HG03280 (cell line): ENCODE measurements around the gene KIF3A.

Experiments used
- ATAC-seq: cut with Tn5 transposase; IDR thresholded peaks from one replicate; pipeline ENCODE4 v1.9.1; 2021; ENCODE audit warnings: mild to moderate bottlenecking, moderate library complexity; ENCODE audit not compliant: unreplicated experiment

The KIF3A gene

GRCh38 chr5:132679166-132679565 lies 58.2 kb downstream of the KIF3A start:
- ATAC-seq = no peak

DNA sequence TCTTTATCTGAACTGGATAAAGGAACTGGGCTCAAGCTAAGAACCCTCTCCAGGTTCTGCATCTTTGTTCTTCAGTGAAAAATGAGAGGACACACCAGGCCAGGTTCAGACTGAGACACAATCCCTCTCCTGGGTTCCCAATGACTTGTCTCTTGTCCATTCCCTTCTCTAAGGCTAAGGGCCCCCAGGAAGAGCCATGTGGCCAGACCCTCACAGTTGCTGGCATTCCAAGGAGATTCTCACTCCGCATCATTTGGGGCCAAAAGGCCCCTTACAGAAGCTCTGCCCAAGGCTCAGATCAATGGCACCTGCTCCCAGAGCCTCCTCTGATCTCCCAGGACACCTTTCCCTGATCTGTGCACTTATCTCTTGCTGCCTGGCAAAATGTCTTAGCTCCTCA lies 58.6 kb downstream of the KIF3A start:
- ATAC-seq = no peak

- ATAC-seq = no peak
These were observed 59.5 kb downstream of the KIF3A start for GRCh38 chr5:132677682-132678400.

GRCh38 chr5:132677191-132677590 lies 60.2 kb downstream of the KIF3A start:
- no peak for ATAC-seq

DNA sequence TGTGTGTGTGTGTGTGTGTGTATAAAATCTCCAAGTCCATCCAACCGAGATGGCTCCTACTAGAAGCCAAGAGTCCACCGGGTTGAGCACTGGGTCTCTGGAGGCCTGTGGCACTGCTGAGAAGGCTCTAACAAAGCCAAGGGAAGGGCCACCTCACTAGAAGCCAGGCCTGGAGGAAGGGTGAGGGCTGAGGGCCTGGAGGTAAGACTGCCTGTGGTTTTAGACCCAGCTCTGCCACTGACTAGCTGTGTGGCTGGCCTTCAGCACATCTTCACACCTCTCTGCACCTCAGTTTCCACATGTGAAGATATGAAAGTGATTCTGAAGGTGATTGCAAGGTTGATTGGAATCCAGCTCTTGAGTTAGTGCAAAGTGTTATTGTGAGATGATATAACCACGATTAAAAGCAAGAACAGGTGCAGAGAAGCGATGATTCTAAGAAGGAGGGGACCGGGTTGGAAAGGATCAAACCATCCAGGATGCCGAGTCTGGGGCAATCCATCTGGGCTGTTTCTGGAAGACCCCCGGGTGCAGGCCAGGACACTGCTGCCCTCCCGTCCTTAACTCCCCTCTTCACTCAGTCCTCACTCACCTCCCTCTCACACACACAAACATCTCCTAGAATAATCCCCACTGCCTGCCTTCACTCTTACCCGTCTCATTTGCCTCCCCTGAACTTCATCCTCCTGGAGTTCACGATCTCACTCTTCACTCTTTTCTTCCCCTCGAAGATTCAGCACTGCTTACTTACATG lies 61.2 kb downstream of the KIF3A start:
- ATAC-seq = no peak

DNA sequence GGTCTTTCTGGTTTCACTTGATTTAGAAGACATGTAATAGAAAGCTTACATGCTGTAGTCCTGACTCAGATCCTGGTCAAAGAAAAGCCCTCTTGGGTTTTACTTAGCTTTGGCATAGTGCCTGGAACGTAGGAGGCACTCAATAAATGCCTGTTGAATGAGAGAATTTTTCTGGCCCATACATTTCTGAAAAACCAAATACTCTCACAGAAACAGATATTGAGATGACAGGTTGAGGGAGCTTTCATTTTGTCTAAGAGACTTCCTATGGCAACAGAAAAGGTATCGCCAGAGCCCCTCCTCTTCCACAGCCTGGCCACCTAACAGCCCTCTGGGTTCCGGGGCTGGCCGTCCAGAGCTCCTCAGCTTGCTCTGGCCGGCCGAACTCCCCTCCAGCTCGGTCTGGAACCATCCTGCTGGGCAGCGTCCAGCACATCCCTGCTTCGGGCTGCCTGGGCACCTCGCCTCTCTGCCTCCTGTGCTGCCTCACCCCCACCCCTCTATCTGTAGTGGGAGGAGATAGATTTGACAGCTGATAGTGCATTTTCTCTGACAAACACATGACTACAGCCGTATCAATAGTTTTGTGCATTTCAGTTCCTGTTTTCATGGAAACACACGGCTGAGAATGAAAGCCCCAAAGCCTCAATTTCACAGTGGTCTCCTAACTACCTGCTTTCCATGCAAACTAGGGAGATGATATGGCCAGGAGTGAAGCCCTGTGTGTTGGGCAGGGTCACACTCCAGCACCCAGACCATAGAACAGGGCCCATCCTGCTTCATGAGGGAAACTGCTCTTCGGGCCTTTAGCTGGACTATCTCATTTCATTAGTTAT lies 62.5 kb downstream of the KIF3A start:
- ATAC-seq = peak; percentile 86

DNA sequence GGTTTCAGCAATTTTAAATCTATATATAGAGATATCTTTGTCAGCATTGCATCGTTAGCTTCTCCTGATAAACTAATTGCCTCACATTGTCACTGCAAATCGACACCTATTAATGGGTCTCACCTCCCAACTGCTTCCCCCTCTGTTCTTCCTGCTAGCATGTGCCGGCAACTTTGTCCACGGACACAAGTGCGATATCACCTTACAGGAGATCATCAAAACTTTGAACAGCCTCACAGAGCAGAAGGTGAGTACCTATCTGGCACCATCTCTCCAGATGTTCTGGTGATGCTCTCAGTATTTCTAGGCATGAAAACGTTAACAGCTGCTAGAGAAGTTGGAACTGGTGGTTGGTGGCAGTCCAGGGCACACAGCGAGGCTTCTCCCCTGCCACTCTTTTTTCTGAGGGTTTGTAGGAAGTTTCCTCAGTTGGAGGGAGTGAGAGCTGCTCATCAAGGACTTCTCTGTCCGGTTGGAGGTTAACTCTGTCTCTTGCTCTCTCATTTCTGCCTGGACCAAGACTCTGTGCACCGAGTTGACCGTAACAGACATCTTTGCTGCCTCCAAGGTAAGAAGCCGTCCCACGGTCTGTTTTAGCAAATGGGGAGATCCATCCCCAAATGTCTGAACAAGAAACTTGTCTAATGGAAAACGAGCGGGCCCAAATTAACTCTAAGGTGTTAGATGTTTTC lies 63.3 kb downstream of the KIF3A start, which contains the start of gene IL4:
TSS of gene IL4 (plus strand) at position 51 of the 692 bp plus-strand sequence. CDS start at position 113, 62 bp downstream.
- ATAC-seq = no peak

DNA sequence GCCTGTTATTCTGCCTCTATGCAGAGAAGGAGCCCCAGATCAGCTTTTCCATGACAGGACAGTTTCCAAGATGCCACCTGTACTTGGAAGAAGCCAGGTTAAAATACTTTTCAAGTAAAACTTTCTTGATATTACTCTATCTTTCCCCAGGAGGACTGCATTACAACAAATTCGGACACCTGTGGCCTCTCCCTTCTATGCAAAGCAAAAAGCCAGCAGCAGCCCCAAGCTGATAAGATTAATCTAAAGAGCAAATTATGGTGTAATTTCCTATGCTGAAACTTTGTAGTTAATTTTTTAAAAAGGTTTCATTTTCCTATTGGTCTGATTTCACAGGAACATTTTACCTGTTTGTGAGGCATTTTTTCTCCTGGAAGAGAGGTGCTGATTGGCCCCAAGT lies 63.9 kb downstream of the KIF3A start:
- no peak for ATAC-seq

DNA sequence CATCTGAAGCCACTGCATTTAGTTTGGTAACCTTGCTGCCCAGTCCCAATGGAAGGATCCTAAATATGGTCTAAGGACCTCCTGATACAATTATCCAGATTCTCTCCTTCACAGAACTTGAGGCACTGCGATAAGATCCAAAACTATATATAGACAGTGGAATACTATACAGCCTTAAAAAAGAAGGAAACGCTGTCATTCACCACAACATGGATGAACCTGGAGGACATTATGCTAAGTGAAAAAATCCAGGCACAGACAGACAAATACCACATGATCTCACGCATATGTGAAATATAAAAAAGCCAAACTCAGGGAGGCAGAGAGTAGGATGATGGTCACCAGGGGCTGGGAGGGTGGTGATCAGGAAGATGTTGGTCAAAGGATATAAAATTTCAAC lies 66.3 kb downstream of the KIF3A start:
- no peak for ATAC-seq

DNA sequence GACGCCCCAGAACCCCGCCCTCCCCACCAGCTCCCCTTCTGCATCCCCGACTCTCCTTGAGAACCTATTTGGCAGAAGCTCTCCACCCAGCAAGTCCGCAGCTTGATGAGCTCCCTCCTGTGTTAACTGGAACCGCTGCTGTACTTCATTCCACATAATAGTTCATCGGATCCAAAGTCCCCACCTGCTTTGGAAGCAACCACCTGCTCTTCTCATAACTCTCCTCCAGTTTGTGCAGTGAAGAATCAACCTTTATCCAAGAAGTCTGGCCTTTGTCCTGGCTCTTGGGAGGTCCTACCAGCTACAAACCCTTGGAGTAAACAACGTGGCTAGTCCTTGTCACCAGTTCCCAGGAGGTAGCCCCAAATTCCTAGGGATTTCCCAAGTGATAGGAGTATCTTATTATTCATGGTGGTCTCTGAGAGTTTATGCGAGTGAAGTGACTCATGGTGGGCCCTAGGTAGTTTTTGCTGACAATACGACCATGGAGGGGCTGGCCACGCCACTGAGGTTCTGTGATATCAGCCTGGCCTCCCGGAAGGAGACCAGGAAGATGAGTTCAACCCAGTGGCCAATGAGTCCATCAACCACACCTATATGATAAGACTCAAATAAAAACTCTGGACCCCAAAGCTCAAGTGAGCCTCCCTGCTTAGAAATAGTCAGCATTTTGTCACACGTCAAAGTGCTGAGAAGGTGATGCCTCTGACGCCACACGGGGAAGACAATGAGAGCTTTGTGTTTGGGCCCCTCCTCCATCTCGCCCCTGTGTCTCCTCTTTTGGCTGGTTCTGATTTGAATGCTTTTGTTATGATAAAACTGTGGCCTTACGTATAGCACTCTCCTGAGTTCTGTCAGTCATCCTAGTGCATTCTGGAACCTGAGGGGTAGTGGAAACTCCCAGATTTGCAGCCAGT lies 67.1 kb downstream of the KIF3A start:
- no peak for ATAC-seq

DNA sequence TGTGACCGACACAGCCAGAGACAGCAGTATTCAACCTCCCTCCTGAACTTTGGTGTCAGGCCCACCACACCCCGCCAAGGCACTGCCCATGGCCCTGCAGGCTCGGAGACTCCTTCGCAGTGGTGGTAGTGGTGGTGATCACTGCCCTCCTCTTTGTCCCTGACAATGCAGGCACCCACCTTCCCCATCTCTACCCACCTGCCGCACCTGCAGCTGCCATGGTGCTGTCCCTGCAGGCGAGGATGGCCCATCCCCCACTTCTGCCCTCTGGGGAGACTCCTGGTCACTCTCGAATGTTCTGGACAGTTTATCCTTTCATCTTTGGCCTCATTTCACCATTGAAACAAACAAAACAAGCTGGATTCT lies 67.9 kb downstream of the KIF3A start:
- no peak for ATAC-seq

DNA sequence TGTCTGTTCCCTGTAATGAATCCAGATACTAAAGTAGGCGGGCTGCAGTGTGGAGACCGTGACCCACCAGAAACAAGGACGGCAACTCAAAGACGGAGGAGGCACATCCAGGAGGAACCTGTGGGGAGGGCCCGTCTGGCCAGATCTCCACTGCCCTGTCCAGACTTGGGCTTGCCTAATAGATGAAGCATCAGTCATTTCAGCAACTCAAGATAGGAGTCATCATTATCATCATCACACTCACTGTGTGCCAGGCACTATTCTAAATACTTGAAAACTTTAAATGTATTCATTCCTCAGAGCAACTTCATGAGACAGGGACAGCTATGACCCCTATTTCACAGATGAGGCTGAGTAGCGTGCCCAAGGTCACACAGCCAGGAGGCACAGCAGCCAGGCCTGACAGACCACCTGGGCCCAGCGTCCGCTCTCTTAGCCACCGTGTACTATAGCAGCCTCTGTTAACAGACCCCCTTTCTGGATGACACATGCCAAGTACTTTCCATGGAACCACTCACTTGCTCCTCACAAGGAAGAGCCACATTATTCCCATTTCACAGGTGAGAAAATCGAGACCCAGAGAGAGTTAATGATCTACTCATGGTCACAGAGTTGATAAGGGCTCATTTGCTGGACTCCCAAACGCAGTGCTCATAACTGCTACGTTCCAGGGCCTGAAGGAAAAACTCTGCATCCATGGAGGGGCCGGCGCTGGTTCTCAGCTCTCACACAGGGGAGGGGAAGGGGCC lies 68.5 kb downstream of the KIF3A start:
- no peak for ATAC-seq

GRCh38 chr5:132667761-132668705 lies 69.3 kb downstream of the KIF3A start:
- ATAC-seq = no peak

GRCh38 chr5:132667309-132667708 lies 70.0 kb downstream of the KIF3A start:
- no peak for ATAC-seq

DNA sequence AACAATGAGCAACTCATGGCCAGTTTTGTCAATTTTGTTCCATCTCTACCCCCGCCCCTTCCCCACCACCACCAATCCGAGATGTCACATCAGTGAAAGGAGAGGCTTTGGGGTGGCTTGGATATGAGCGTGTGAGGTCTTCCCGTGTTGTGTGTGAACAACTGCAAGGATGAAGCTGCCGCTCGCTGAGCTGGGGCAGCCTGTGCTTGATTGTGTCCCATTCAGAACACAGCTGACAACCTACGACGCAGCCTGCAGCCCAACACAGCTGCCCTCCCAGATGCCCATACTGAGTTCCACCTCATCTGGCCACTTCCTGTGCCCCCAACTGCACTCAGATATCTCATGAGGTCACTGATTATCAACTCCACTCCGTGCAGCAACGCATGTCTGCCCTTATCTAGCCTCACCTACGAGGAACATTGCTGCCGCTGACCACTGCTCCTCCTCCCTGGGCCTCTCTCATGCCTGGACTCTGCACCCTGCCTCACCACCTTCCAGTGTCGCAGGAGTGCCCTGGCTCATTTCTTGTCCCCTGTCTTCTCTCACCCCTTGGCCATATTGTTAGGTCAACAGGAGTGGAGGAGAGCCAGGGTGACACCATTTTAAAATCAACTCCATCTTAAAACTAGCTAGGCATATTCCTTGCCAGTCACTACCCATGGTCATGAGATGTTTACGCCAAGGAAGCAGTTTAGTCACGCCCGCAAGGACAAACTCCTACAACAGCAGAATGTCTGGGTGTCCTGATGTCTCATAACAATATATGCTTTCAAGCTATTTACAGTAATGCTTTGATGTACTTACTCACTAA lies 70.8 kb downstream of the KIF3A start:
- ATAC-seq = no peak

- no peak for ATAC-seq
These were observed 71.7 kb downstream of the KIF3A start for GRCh38 chr5:132665574-132666080.

DNA sequence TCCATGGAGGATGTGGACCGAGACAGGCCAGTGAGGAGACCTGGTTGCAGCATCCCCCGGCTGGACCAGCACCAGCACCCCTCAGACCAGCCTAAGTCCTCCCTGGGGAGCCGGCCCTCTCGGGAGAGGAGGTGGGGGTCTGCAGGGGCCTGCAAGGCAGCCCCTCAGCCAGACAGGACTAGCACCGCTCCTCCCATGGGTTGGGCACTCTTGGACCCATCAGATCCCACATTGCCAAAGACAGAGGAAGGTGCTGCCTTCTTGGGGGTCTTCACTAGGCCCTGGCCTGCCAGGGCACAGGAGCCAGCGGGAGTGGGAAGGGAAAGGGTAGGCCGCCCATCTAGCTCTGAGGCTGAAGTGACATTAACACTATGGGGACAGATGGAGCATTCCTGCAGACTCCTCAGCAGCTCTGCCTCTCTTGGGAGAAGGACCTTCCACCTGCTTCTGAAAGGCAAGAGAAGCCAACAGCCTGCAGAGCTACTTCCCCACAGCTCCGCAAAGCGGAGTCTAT lies 72.6 kb downstream of the KIF3A start:
- ATAC-seq = no peak
